Ramos (cell line): ENCODE data around the gene ICAM5.
"Not testable (repeated sequence)": the region's sequence is repeated elsewhere in the genome, so short reads cannot be mapped to it uniquely, and the experiment has no call there.

Source experiments
- in situ Hi-C: fragments of 300-500 bp; cut with MboI; formaldehyde crosslinking; loops from one replicate; pipeline ENCODE4 v1.14.3; 2022; ENCODE audit warnings: low sequenced_read_pairs; ENCODE audit not compliant: unreplicated experiment

The ICAM5 gene

GRCh38 chr19:10268071-10268470 lies 21.7 kb upstream of the ICAM5 start:
- in situ Hi-C loops = loop anchor here (10.0 kb wide), 1 partner anchor 343 kb away; no protein-coding TSS in a partner anchor

- in situ Hi-C loops = loop anchor here (5.0 to 10.0 kb wide), 2 partner anchors 118 to 345 kb away; no protein-coding TSS in a partner anchor
These were observed 20.2 kb upstream of the ICAM5 start for GRCh38 chr19:10269333-10270179.

- in situ Hi-C loops = loop anchor here (5.0 kb wide), 1 partner anchor 117 kb away; no protein-coding TSS in a partner anchor
These were observed 19.6 kb upstream of the ICAM5 start for GRCh38 chr19:10270180-10270615.

- in situ Hi-C loops = loop anchor here (5.0 kb wide), 1 partner anchor 116 kb away; no protein-coding TSS in a partner anchor
These were observed 18.9 kb upstream of the ICAM5 start, which contains the start of gene ICAM1 for GRCh38 chr19:10270616-10271394. Gene ICAM1 (plus strand): TSS chr19:10271120. CDS start chr19:10271160, 40 bp downstream.

GRCh38 chr19:10271543-10272086 lies 18.1 kb upstream of the ICAM5 start:
- in situ Hi-C loops = loop anchor here (5.0 kb wide), 1 partner anchor 116 kb away; no protein-coding TSS in a partner anchor

GRCh38 chr19:10274589-10274988 lies 15.2 kb upstream of the ICAM5 start:
- in situ Hi-C loops = loop anchor here (5.0 kb wide), 1 partner anchor 113 kb away; no protein-coding TSS in a partner anchor

- in situ Hi-C loops = no loop called here
These were observed 11.8 kb upstream of the ICAM5 start for GRCh38 chr19:10277795-10278589.

- in situ Hi-C loops = no loop called here
These were observed 10.8 kb upstream of the ICAM5 start for GRCh38 chr19:10278935-10279334.

- in situ Hi-C loops = no loop called here
These were observed 9.9 kb upstream of the ICAM5 start for GRCh38 chr19:10279737-10280442.

GRCh38 chr19:10282043-10282442 lies 7.7 kb upstream of the ICAM5 start:
- in situ Hi-C loops = not testable (repeated sequence)

- in situ Hi-C loops = no loop called here
These were observed 6.3 kb upstream of the ICAM5 start for GRCh38 chr19:10283301-10284064.

- in situ Hi-C loops = no loop called here
These were observed 5.4 kb upstream of the ICAM5 start for GRCh38 chr19:10284065-10284959.

- in situ Hi-C loops = no loop called here
These were observed 4.8 kb upstream of the ICAM5 start for GRCh38 chr19:10284960-10285278.

- in situ Hi-C loops = no loop called here
These were observed 4.4 kb upstream of the ICAM5 start for GRCh38 chr19:10285393-10285792.

GRCh38 chr19:10286803-10287737 lies 2.7 kb upstream of the ICAM5 start, which contains the start of gene ICAM4:
Gene ICAM4 (plus strand): TSS chr19:10286955. CDS start chr19:10287013, 58 bp downstream.
- in situ Hi-C loops = no loop called here

GRCh38 chr19:10288662-10289166 lies 1.0 kb upstream of the ICAM5 start:
- in situ Hi-C loops = no loop called here
